Body of pancreas (tissue), 4 donors: ENCODE results near the gene PTTG1.

Experiments
- POLR2A ChIP-seq, 3 donors: fragments of 450-650 bp; IDR thresholded peaks; one replicate each; pipeline ENCODE4 v1.6.1; 2016; ENCODE audit warnings: antibody characterized with exemption in 3 of 3, mild to moderate bottlenecking in 2 of 3
- TF ChIP-seq, protein P1 (sequence below), 7 experiments: fragments of 450-650 bp in 4 of 7; fragments of 200-600 bp in 3 of 7; sonication (generic) in 3 of 7; IDR thresholded peaks; one replicate each; pipeline ENCODE4 v1.5.1; 2016 to 2019; ENCODE audit warnings: antibody characterized with exemption in 7 of 7

DNA sequence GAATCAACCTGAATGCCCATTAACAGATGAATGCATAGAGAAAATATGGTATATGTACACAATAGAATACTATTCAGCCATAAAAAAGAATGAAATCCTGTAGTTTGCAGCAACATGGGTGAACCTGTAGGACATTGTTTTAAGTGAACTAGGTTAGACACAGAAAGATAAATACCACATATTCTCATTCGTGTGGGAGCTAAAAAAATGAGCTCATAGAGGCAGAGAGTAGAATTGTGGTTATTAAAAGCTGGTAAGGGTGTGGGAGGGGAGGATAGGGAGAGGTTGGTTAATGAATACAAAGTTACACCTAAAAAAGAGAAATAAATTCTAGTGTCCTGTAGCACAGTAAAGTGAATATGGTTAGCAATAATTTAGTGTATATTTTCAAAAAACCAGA is 23.5 kb downstream of the PTTG1 start:
- TF ChIP-seq, protein P1, sequence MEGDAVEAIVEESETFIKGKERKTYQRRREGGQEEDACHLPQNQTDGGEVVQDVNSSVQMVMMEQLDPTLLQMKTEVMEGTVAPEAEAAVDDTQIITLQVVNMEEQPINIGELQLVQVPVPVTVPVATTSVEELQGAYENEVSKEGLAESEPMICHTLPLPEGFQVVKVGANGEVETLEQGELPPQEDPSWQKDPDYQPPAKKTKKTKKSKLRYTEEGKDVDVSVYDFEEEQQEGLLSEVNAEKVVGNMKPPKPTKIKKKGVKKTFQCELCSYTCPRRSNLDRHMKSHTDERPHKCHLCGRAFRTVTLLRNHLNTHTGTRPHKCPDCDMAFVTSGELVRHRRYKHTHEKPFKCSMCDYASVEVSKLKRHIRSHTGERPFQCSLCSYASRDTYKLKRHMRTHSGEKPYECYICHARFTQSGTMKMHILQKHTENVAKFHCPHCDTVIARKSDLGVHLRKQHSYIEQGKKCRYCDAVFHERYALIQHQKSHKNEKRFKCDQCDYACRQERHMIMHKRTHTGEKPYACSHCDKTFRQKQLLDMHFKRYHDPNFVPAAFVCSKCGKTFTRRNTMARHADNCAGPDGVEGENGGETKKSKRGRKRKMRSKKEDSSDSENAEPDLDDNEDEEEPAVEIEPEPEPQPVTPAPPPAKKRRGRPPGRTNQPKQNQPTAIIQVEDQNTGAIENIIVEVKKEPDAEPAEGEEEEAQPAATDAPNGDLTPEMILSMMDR (IDR thresholded peaks at IDR 0.05), result no peak
- no peak for TF ChIP-seq POLR2A (IDR thresholded peaks at IDR 0.05)
